SU-DHL-6 (cell line): Measurements from ENCODE around the gene CYP2E1.

Source experiments
- H2AFZ ChIP-seq: fragments of 200-600 bp; sonication (generic); 2 replicates; pipeline ENCODE4 v1.6.1; 2014; ENCODE audit warnings: low read depth, mild to moderate bottlenecking, moderate library complexity, mixed read lengths, antibody characterized with exemption, low read length; ENCODE audit not compliant: severe bottlenecking
- H3F3A ChIP-seq: fragments of 200-600 bp; shearing (Covaris generic); 2 replicates; pipeline ENCODE4 v1.6.0; 2016; ENCODE audit warnings: antibody characterized with exemption, mild to moderate bottlenecking; ENCODE audit not compliant: insufficient read depth
- H3K27ac ChIP-seq: fragments of 200-600 bp; sonication (generic); 2 replicates; pipeline ENCODE4 v1.5.1; 2016; ENCODE audit warnings: low read depth, mild to moderate bottlenecking, low read length, moderate library complexity, mixed read lengths
- H3K27me3 ChIP-seq: fragments of 200-600 bp; sonication (generic), shearing (Covaris generic); 2 replicates; pipeline ENCODE4 v1.6.0; 2014; ENCODE audit warnings: mild to moderate bottlenecking, low read length
- H3K36me3 ChIP-seq: fragments of 200-600 bp; sonication (generic); 2 replicates; pipeline ENCODE4 v1.6.1; 2014; ENCODE audit warnings: mild to moderate bottlenecking, low read length, mixed read lengths
- H3K4me2 ChIP-seq: fragments of 300-600, 200-600 bp; shearing (Covaris generic), sonication (generic); 2 replicates; pipeline ENCODE4 v1.6.0; 2014; ENCODE audit warnings: low read length, low read depth, mild to moderate bottlenecking; ENCODE audit not compliant: poor library complexity, severe bottlenecking
- H3K4me3 ChIP-seq: fragments of 200-600 bp; sonication (generic); 2 replicates; pipeline ENCODE4 v1.5.1; 2014; ENCODE audit warnings: antibody characterized with exemption, low read length, mild to moderate bottlenecking, mixed read lengths; ENCODE audit not compliant: insufficient read depth, poor library complexity, severe bottlenecking
- H3K79me2 ChIP-seq: fragments of 200-600 bp; sonication (generic); 2 replicates; pipeline ENCODE4 v1.6.1; 2014; ENCODE audit warnings: mild to moderate bottlenecking, low read length, moderate library complexity; ENCODE audit not compliant: insufficient read depth
- H3K9ac ChIP-seq: fragments of 200-600 bp; sonication (generic); 2 replicates; pipeline ENCODE4 v1.7.0; 2014; ENCODE audit warnings: mild to moderate bottlenecking, low read length
- H3K9me2 ChIP-seq: fragments of 200-600 bp; sonication (generic); replicated peaks from 2 replicates; pipeline ENCODE4 v1.6.1; 2014; ENCODE audit warnings: low read length; ENCODE audit not compliant: insufficient read depth
- H3K9me3 ChIP-seq: fragments of 200-600 bp; sonication (generic); 2 replicates; pipeline ENCODE4 v1.6.1; 2014; ENCODE audit warnings: low read length, mixed read lengths; ENCODE audit not compliant: insufficient read depth
- H4K20me1 ChIP-seq: fragments of 200-600 bp; sonication (generic); 2 replicates; pipeline ENCODE4 v1.6.1; 2014; ENCODE audit warnings: low read depth, mild to moderate bottlenecking, antibody characterized with exemption, low read length, moderate library complexity, mixed read lengths
- CTCF ChIP-seq: fragments of 200-600 bp; sonication (generic); IDR thresholded peaks from one replicate; pipeline ENCODE4 v1.5.1; 2017; ENCODE audit warnings: antibody characterized with exemption, mild to moderate bottlenecking, low read length, moderate library complexity; ENCODE audit not compliant: insufficient read depth, poor library complexity, severe bottlenecking
- EZH2phosphoT487 ChIP-seq: fragments of 200-600 bp; sonication (generic), shearing (Covaris generic); conservative IDR thresholded peaks from 2 replicates; pipeline ENCODE4 v1.6.1; 2018; ENCODE audit warnings: mild to moderate bottlenecking, antibody characterized with exemption, low read length, moderate library complexity, mixed read lengths

CYP2E1 gene

GRCh38 chr10:133564816-133565215 is 37.7 kb downstream of the CYP2E1 start:
- no peaks in the 10 kb centered on the region for H3K9me2 ChIP-seq
- no peaks in the 10 kb centered on the region for H3F3A ChIP-seq
- H3K27me3 ChIP-seq: no peaks in the 10 kb centered on the region
- no peak overlapping the region for H3K4me2 ChIP-seq
- no peak overlapping the region for H3K4me3 ChIP-seq
- no peaks in the 10 kb centered on the region for H3K36me3 ChIP-seq
- no peak overlapping the region for H2AFZ ChIP-seq
- H3K79me2 ChIP-seq: no peaks in the 10 kb centered on the region
- H4K20me1 ChIP-seq: no peaks in the 10 kb centered on the region
- H3K9me3 ChIP-seq: no peaks in the 10 kb centered on the region
- H3K27ac ChIP-seq: no peak overlapping the region
- TF ChIP-seq EZH2phosphoT487 (no peak), CTCF (no peak)
- no peak overlapping the region for H3K9ac ChIP-seq

DNA sequence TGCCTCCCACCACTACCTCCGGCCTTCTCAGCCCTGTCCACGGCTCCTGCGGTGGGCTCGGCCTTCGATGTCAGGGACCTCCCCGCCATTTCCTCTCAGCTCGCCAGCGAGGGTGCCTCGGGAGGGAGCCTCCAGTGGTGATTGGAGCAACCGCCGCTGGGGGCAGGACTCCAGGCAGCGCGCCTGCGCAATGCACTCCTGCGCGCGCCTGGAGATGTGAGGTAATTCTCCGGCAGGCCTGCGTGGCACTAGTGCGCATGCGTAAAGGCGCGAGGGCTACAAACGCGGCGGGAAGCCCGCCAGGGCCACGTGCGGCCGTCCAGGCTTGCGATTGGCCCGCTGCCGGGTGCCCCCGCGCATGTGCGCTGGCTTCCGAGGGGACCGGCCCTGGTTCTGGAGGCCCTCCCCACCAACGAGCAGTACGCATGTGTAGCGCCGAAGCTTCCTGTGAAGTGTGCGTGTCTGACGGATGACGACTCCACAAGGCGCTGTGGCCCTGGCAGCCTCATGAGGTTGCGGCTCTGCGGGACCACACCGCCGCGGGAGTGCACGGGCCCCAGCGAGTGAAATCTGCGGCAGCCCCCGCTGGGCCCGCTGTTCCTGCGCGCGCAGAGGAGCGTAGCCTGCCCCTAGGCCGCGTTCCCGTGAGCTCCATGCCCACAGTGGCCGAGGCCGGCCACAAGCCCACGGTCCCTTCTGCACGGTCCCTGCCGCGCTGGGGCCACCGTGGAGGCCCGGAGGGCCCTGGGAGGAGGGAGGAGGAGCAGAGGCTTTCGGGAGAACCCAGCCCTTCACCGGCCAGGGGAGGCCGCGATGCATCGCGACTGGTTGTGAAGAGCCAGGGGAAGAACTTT is 38.5 kb downstream of the CYP2E1 start, which contains the start of gene SYCE1:
Gene SYCE1, minus strand, starts transcription at position 143 of the 854 bp plus-strand sequence. Its CDS starts 54 bp downstream, at position 89.
- Histone ChIP-seq H3K79me2 (no peaks in the 10 kb centered on the region), H3K4me3 (no peak within 1 kb of the TSS), H3K4me2 (no peak within 1 kb of the TSS), H2AFZ (no peak within 1 kb of the TSS), H4K20me1 (no peaks in the 10 kb centered on the region), H3K36me3 (no peaks in the 10 kb centered on the region), H3K27ac (no peak within 1 kb of the TSS), H3F3A (no peaks in the 10 kb centered on the region), H3K9me3 (no peaks in the 10 kb centered on the region), H3K27me3 (no peaks in the 10 kb centered on the region), H3K9ac (no peak within 1 kb of the TSS), H3K9me2 (no peaks in the 10 kb centered on the region)
- no peak for TF ChIP-seq EZH2phosphoT487
- no peak for TF ChIP-seq CTCF

DNA sequence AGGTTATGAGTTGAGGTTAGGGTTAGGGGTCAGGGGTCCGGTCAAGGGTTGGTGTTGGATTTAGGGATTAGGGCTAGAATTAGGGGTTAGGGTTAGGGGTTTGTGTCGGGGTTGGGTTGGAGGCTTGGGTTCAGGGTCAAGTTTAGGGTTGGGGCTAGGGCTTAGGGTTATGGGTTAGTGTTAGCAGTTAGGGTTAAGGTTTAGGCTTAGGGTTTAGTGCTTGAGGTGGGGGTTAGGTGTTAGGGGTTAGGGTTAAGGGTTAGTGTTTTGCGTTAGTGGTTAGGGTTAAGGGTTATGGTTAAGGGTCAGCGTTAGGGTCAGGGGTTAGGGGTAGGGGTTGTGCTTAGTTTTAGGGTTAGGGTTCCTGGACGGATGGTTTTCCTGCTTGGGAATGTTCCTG is 40.0 kb downstream of the CYP2E1 start:
- no peaks in the 10 kb centered on the region for H3K27me3 ChIP-seq
- H3K36me3 ChIP-seq: no peaks in the 10 kb centered on the region
- no peaks in the 10 kb centered on the region for H3K9me3 ChIP-seq

More for the DNA sequence above, 40.0 kb downstream of the CYP2E1 start:
- H4K20me1 ChIP-seq: no peaks in the 10 kb centered on the region
- H3K4me3 ChIP-seq: no peak overlapping the region
- no peaks in the 10 kb centered on the region for H3K9me2 ChIP-seq
- no peaks in the 10 kb centered on the region for H3F3A ChIP-seq
- no peak overlapping the region for H2AFZ ChIP-seq
- H3K4me2 ChIP-seq: no peak overlapping the region
- H3K27ac ChIP-seq: no peak overlapping the region
- TF ChIP-seq EZH2phosphoT487: no peak
- no peak for TF ChIP-seq CTCF
- no peaks in the 10 kb centered on the region for H3K79me2 ChIP-seq
- no peak overlapping the region for H3K9ac ChIP-seq
